ENCODE measurements around the gene PLEKHA7.

DNA sequence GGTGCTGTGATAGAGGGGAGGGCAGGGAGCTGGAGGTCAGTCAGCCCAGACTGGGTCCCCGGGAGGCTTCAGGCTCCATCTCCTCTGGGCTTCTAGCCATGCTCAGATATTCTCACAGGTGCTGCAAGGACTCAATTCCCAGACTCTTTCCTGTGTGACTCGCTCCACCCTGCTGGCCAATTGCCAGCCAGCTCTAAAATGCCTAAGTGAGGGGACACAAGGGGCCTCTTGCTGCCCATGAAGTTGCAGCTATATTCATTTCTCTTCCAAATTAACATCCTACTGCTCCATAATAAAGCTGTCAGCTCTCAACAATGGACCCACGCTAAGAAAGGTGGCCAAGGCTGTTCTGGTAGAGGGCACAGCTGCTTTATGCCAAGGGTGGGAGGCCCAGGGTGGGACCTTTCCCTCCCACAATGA lies 101.5 kb downstream of the PLEKHA7 start:
- TF ChIP-seq, protein P1, sequence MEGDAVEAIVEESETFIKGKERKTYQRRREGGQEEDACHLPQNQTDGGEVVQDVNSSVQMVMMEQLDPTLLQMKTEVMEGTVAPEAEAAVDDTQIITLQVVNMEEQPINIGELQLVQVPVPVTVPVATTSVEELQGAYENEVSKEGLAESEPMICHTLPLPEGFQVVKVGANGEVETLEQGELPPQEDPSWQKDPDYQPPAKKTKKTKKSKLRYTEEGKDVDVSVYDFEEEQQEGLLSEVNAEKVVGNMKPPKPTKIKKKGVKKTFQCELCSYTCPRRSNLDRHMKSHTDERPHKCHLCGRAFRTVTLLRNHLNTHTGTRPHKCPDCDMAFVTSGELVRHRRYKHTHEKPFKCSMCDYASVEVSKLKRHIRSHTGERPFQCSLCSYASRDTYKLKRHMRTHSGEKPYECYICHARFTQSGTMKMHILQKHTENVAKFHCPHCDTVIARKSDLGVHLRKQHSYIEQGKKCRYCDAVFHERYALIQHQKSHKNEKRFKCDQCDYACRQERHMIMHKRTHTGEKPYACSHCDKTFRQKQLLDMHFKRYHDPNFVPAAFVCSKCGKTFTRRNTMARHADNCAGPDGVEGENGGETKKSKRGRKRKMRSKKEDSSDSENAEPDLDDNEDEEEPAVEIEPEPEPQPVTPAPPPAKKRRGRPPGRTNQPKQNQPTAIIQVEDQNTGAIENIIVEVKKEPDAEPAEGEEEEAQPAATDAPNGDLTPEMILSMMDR (IDR thresholded peaks at IDR 0.05): no peak
- TF ChIP-seq POLR2A (IDR thresholded peaks at IDR 0.05): no peak
- no peak for TF ChIP-seq EP300 (IDR thresholded peaks at IDR 0.05)
- no peak for TF ChIP-seq POLR2AphosphoS5 (IDR thresholded peaks at IDR 0.05)

Data from suprapubic skin (tissue), 4 donors.